ENCODE data around the gene KCTD19. TPM values are rescaled to one million over a fixed set of nuclear protein-coding genes. Genes with fewer than 3 reads are reported as not detected.

The KCTD19 gene
- total RNA-seq, 1 donor from 2014 or later = not detected

DNA sequence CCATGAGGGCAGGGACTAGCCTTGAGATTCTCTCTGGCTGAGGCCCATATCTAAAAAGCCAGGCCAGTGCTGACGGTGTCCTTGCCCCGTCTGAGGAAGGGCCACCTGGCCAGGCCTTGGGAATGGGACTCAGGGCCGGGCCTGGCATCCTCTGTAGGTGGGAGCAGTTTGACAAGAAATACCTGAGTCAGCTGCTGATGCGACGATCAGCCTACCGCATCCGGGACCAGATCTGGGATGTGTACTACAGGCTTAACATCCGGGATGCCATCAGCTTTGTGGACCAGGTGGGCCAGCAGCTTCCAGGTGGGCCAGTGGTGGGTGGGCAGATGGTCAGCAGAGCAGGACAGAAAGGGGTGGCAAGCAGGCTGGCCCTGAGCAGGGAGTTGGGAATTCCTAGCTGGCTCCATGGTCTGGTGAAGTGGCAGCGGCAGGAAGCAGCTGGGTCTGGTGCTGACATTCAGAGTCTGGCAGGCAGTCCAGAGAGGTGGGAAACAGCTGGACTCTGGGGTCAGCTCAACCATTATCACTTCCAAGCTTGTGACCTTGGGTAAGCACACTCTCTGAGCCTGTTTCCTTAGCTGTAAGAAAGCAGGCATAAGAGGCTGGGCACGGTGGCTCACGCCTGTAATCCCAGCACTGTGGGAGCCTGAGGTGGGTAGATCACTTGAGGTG lies 68.2 kb downstream of the KCTD19 start:
- no peak for DNase-seq (ENCODE audit: low spot score)

DNA sequence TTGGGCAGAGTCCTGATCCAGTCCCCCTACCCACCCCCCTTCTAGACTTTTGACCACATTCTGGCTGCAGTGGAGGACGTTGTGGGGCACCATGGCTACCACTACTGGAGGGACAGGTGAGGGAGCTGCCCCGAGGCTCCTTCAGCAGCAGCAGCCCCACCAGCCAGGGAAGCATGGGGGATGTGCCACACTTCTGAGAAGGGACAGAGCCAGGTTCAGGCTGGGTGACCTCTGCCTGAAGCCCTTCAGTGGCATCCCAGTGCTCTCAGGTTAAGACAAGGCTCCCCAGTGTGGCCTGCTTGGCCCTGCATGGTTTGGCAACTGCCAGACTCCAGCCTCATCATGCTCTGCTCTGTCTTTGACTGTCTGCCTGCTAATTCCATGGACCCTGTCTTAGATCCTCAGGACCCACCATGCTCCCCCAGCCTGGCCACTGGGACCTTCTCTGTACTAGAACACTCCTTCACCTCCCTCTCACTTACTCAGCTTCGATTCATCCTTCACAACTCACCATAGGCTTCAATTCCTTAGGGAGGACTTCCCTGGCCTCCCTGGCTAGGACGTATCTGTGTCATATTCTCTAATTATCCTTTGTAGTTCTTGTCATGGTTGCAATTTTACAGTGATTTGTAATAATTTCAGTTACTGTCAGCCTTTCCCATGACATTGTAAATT lies 68.9 kb downstream of the KCTD19 start:
- DNase-seq (ENCODE audit: low spot score) = no peak

DNA sequence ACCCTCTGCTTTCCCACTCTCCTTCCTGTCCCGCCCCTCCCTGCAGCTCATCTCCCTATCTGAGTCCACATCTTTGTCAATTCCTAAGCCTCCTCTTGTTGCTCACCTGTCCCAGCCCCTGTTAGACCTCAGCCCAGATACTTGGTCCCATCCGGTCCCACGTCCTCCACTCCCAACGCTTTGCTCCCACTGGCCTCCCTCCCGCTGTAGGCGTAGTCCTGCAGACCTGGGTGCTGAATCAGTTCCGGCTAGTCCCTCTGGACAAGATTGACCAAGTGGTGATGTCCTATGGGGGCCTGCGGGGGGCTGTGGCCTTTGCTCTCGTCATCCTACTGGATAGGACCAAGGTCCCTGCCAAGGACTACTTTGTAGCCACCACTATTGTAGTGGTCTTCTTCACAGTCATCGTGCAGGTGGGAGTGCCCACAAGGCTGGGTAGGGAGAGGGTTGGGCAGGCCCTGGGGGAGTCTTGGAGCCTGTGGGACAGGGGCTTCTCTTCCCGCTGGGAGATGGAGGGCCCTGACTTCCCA lies 69.8 kb downstream of the KCTD19 start:
- DNase-seq (ENCODE audit: low spot score) = no peak

DNA sequence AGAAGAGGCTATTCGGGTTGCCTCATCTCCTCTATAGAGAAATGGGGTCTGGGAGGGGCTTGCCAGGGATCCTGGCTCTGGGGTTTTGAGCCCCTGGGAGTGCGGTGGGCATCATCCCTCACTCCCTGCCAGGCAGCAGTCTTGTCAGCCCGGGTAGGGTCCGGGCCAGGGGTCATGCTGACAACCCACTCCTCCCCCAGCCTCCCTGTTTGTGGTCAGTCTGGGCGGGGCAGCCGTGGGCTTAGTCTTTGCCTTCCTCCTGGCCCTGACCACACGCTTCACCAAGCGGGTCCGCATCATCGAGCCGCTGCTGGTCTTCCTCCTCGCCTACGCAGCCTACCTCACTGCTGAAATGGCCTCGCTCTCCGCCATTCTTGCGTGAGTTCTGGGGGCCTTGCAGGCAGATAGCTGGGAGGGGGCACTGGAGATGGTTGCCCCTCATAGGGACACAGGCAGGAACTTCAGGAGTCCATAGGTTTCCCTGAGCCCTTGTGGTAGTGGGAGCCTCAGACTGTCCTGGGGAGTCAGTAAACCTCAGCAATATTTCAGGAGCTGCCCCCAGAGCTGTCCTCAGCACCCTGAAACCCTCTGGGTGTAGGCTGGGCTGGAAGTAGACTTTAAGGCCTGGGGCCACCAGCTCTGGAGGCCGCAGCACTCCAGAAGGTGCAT lies 70.9 kb downstream of the KCTD19 start:
- no peak for DNase-seq (ENCODE audit: low spot score)

DNA sequence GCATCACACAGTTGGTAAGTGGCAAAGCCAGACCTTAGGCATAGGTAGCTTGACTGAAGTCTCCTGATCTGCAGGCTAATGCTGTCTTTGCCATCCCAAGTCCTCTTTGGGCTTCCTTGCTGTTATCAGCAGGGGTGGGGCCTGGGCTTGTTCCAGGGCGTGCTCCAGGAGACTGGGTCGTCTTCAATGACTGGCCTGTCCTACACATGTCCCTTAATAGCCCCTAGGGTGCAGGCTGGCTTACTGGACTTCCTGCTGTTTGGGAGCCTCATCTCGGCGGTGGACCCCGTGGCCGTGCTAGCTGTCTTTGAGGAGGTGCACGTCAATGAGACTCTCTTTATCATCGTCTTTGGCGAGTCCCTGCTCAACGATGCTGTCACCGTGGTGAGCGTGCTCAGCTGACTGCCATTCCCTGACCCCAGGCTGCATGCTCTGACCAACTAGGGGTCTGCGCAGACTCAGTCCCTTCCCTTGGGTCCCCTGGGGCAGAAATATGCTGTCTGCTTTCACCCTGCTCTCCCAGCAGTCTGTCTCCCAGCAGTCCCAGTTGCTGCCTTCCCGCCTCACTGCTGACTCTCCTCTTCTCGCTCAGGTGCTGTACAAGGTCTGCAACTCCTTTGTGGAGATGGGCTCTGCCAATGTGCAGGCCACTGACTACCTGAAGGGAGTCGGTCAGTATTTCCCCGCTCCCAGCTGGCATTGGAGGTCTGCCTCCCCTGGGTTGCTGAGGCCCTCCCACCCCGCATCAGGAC lies 71.6 kb downstream of the KCTD19 start:
- DNase-seq (ENCODE audit: low spot score) = no peak

DNA sequence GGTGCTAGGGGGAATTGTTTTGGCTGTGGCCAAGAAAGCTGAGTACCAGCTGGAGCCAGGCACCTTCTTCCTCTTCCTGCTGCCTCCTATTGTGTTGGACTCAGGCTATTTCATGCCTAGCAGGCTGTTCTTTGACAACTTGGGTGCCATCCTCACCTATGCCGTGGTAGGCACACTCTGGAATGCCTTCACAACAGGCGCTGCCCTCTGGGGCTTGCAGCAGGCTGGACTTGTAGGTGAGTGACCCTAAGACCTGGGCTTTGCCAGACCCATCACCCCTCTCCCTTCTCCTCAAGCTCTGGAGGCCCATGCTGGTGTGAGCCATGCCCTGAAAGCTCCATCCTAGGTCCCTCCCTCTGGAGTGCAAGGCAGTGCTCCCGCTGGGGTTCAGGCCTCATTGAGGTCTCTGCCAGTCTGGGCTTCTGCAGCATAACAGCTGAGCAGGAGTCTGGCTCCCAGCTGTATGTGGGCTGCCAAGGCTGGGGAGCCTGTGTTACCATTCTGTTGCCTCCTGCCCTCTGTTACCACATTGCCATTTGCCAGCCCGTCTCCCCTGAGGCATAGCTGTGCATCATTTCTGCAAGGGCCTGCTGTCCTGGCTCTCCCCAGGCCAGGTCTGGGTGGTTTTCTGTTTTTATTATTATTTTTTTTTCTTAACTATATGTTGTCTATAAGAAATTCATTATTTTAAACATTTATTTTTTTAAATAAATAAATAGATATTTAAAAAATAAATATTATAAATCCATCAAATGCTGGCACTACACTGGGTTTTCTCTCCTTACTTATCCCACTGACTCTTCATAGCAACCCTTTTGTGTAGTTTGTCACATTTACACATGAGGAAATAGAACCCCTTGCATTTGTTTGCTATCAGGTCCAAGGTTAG lies 73.7 kb downstream of the KCTD19 start:
- DNase-seq (ENCODE audit: low spot score) = no peak

DNA sequence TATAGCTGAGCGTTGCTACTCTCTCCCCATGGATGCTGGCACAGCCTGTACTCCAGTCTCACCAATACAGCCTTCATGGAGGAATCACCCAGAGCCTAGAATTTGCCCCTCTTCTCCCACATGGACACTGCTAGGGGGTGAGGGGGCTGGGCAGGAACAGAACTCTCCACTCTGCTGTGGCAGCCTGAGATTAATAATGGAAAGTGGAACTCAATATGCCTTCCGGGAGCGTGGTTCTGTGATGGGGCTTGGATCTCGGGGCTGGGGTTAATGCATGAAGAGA lies 76.6 kb downstream of the KCTD19 start:
- DNase-seq (ENCODE audit: low spot score) = no peak

DNA sequence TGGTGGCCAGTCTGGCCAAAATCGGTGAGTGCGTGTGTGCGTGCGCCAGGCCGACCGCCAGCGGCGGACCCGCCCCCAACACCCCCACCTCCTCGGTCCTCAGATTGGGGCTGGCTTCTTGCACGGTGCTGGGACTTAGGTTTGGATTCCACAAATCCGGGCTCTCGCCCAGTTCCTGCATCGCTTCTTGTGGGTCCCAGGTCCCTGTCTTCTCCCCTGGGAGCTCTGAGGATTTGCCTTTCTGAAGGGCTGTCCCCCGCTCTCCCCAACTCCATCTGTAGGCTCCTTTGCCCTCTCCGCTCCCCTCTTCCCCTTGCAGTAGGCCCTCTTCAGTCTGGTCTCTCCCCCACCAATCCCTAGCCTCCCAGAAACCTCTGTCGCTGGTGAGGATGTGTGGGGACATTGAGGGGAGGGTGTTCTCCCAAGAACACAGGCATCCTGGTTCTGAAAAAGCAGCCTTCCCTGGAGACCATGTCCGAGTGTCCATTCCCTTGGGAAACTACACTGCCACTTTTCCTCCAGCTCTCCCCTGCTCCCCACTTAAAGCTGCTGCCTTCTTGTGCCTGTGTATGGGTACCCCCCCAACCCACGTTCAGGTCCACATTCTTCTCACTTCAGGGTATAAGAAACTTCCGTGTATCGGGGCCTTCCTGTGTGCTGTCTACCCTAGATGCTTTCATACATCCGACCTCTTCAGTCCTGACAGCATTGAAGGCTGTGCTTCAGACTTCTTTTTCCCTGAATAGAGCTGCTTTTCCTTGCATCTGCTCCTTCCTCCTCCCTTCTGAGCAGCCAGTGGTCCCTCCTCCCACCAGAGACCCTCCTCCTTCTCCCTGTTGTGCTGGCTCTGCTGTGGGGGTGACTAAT lies 77.1 kb downstream of the KCTD19 start:
- no peak for DNase-seq (ENCODE audit: low spot score)

- no peak for DNase-seq (ENCODE audit: low spot score)
These were observed 78.0 kb downstream of the KCTD19 start, which contains the start of gene SLC9A5 for GRCh38 chr16:67248401-67249177. Gene SLC9A5, plus strand, starts transcription at chr16:67248979. Its CDS starts 36 bp downstream, at chr16:67249015.

GRCh38 chr16:67248073-67248400 lies 78.5 kb downstream of the KCTD19 start:
- no peak for DNase-seq (ENCODE audit: low spot score)

- DNase-seq (ENCODE audit: low spot score) = peak; percentile 98
These were observed 79.1 kb downstream of the KCTD19 start, which contains the start of gene FHOD1 for GRCh38 chr16:67247192-67248072. Gene FHOD1, minus strand, starts transcription at chr16:67247481. Its CDS starts 71 bp downstream, at chr16:67247410.

GRCh38 chr16:67246756-67247191 lies 79.8 kb downstream of the KCTD19 start:
- DNase-seq (ENCODE audit: low spot score) = peak; percentile 72

- DNase-seq (ENCODE audit: low spot score) = peak; percentile 72
These were observed 80.3 kb downstream of the KCTD19 start for GRCh38 chr16:67246081-67246755.

- no peak for DNase-seq (ENCODE audit: low spot score)
These were observed 80.9 kb downstream of the KCTD19 start for GRCh38 chr16:67245674-67246080.

- DNase-seq (ENCODE audit: low spot score) = no peak
These were observed 81.4 kb downstream of the KCTD19 start for GRCh38 chr16:67245186-67245585.

DNA sequence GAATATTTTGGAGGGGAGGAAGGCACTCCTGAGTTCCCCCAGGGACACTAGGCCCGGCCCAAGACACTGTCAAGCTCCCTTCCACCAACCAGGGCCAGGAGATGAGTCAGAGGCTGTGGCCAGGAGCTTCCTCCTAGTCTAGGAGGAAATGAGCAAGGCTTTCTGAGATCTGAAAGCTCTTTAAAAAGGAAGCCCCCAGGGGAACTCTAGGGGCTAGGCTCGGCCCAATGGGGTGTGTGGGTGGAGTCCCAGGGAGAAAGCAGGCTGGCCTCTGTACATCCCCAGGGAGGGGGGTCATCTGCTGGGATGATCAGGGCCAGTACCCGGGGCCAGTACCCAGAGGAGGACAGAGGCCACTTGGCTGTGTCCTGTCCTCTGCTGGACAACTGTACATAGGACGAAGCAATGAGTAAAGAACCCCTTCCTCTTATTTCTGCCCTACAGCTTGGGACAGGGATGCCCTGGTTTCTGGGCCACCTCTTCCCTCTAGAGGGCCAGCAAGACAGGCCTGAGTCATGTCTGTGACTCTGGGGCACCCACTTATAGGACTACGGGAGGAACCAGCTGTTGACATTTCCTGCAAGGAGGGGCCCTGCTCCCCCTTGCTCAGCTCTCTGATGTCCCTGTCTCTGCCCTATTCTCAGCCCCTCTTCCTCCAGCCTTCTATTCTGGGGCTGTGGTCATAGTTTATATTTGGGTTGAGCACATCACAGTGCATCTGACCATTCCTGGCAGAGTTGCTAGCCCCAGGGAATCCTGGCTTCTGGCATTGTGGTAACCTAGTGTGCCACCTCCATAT lies 82.0 kb downstream of the KCTD19 start:
- peak; percentile 75 for DNase-seq (ENCODE audit: low spot score)

DNA sequence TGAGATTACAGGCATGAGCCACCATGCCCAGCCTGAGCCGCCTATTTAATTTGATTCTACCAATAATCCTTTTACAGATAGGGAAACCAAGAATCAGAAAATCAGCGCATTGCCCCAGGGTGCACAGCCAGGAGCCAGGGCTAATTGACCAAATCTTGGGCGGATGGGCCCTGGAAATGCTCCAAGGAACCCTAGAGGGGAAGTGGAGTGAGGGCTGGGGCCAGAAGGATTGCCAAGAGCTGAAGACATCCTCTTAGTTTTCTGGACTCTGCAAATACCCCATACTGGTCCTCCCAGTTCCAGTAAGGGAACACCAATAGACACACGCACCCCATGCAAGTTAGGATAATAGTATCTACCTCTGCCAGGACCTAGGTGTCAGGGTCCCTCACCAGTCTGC lies 83.1 kb downstream of the KCTD19 start:
- no peak for DNase-seq (ENCODE audit: low spot score)

All from ureter (tissue), 1 donor.